Epithelial cell of proximal tubule (primary cell): ENCODE measurements around the gene DISC1. TPM values are rescaled to one million over a fixed set of nuclear protein-coding genes. Genes with fewer than 3 reads are reported as not detected.

ENCODE experiments used
- DNase-seq: peaks from one replicate; pipeline ENCODE4 v3.0.0-alpha.2; 2011; ENCODE audit warnings: low read depth
- H3K4me3 ChIP-seq: 2 replicates; pipeline ENCODE4 v1.5.1; 2011; ENCODE audit warnings: low read depth, mild to moderate bottlenecking, low read length
- total RNA-seq: library from RNA; depleted of rRNA; stranded (reverse); fragments of >200 nt; gene quantifications from 2 replicates; pipeline ENCODE4 v1.2.3, GENCODE V29; 2015
- TF ChIP-seq, protein P1 (sequence below): conservative IDR thresholded peaks from 2 replicates; pipeline ENCODE4 v1.5.1; 2012; ENCODE audit warnings: low read depth, mild to moderate bottlenecking, low read length

DISC1 gene
- total RNA-seq, 1 donor from 2014 or later, result 3.1 TPM

DNA sequence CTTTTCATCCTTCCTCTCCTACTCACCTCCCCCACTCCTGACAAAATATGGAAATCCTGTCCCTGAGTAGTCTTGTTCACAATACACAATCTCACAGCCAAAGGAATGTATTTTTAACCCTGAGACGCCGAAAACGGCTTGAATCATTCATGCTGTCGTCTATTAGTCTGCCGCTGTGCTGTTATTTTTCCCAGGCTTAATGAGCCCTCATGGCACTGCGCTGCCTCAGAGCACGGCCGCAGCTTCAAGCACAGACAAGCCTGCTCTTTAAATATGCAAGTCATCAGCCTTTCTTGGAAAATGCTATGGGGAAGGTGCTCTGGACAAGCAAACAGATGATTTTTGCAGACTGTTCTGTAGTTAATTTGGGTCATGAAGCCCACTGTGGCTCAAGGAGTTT is 302.7 kb downstream of the DISC1 start:
- no peak for DNase-seq
- TF ChIP-seq, protein P1, sequence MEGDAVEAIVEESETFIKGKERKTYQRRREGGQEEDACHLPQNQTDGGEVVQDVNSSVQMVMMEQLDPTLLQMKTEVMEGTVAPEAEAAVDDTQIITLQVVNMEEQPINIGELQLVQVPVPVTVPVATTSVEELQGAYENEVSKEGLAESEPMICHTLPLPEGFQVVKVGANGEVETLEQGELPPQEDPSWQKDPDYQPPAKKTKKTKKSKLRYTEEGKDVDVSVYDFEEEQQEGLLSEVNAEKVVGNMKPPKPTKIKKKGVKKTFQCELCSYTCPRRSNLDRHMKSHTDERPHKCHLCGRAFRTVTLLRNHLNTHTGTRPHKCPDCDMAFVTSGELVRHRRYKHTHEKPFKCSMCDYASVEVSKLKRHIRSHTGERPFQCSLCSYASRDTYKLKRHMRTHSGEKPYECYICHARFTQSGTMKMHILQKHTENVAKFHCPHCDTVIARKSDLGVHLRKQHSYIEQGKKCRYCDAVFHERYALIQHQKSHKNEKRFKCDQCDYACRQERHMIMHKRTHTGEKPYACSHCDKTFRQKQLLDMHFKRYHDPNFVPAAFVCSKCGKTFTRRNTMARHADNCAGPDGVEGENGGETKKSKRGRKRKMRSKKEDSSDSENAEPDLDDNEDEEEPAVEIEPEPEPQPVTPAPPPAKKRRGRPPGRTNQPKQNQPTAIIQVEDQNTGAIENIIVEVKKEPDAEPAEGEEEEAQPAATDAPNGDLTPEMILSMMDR, result no peak
- no peak overlapping the region for H3K4me3 ChIP-seq

DNA sequence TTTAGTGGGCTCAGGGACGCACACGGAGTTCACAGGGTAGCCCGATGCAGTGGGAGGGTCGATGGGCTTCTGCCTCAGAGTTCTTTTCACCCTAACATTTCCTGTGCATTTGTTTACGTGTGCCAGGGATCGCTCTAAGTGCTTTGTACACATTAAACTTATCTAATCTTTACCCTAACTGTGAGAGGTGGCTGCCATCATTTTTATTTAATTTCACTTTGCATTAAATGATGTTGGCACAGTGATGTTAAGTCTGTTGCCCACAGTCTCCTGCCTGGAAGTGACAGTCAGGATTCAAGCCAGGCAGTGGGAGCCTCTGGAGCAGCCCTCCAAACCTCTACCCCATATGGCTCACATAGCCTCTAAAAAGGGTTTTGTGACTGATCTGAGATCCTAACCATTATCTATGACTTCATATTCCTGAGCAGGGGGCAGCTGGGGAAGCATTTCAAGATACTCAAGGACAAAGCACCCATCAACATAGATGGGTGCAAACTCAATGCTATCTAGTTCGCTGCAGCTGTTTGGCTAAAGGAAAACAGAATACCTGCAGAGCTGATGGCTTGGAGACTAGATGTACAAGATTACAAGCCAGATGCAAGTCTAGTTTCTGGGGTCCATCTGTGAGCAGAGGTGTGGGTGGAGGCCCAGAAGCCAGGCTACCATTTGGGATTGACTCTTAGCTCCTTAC is 303.8 kb downstream of the DISC1 start:
- DNase-seq, result no peak
- TF ChIP-seq, protein P1, result no peak

DNA sequence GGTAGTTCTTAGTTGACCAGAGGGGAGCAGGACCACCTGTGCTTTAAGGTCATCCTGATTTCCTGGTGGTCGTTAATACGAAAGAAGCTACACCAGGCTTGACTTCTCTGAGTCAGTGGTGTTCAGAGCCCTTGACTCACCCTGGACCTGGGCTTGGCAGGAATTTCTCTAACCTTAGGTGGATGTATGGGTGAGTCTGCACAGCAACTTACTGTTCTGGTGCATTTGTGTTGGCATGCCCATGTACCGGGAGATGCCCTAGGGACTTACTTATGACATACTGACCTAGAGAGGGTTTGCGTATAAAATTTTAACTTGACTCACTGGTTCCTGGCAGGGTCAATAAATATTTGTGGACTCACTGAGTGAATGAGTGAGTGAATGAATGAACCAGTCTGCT is 304.6 kb downstream of the DISC1 start:
- TF ChIP-seq, protein P1, result no peak
- DNase-seq, result no peak
- no peak overlapping the region for H3K4me3 ChIP-seq

More for the DNA sequence above, 303.8 kb downstream of the DISC1 start:
- no peak overlapping the region for H3K4me3 ChIP-seq

DNA sequence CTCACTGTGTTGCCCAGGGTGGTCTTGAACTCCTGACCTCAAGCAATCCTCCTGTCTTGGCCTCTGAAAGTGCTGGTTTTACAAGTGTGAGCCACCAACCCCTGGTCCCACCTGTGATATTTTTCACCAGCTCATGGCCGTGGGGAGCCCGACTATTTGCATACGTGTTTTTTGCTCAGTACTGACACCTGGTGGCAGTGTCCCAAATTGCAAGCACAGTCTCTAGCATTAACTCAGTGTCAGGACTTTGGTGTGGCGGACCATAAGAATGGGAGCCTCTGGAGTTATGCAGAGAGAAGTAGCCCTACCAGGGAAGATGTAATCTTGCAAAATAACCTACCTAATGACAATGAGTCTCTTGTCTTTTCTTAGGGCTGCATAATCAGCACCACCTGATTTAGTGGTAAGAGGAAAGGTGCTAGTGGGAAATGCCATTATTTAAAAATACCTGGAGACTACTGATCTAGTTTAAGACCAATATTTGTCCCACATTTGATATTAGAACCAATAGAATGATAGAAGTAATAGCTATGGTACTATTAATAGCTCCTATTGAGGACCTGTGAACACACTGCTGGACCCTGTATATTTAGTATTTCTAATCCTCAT is 305.4 kb downstream of the DISC1 start:
- DNase-seq, result no peak
- no peak overlapping the region for H3K4me3 ChIP-seq
- TF ChIP-seq, protein P1, result peak; percentile 68

DNA sequence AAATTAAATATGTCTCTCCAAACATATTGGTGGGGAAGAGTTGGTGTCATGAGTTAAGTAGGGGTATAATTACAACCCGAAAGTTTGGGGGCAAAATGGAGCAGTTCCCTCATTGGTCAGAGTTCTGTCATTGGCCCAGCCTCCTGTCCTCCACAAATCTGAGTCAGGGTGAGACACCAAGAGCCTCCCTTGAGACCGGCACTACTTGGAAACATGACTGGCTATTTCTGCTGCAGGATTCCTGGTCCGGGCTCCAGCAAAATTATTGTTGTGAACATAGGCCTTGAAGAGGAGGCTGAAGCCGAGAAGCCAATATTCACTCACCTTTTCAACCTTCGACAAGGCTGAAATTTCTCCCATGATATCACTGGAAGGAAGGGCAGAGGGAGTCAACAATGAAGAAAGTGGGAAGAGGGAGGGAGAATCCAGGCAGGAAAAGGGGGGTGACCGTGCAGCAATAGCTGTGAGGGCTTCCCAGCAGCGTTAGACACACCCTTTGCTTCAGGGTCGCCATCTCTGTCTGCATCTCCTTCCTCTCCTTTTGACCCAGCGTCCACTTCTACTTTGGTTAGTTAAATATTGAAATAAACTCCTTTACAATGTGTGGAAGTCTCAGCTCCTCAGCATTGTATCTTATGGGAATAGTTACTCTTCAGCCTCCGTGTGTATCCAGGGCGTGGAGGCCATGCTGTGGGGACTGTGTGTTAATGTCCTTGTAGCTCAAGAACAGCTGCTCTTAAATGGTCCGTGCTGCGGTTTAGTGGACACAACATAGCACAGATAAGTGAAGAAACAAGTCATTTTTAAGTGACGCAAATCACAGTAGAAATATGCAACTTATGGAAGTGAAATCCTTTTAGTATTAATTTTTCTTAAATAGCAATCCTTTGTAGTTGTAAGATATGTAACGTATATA is 307.4 kb downstream of the DISC1 start:
- TF ChIP-seq, protein P1, result no peak
- no peak for DNase-seq
- H3K4me3 ChIP-seq, result no peak overlapping the region

DNA sequence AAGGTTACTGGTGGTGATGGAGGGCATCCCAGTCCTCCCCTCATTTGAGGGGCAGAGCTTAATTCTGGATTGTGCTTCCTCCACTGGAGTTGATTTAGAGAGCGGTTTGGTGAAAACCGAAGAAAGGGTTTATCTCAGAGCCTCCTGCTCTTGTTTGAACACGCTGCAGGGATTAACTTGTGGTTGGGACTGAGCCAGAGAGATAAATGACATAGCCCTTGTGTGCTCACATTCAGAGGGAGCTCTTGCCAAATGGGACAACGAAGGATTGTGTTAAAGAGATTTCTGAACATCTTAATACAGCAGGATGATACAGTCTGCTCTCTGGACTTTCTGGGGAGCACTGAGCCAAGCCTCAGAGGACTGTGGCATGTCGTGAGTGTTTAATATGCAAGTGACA is 308.2 kb downstream of the DISC1 start:
- TF ChIP-seq, protein P1, result no peak

More for the DNA sequence above, 308.2 kb downstream of the DISC1 start:
- DNase-seq, result no peak
- H3K4me3 ChIP-seq, result no peak overlapping the region
